GM23248 (cell line): Measurements from ENCODE around the gene TIAM2. TPM values are rescaled to one million over a fixed set of nuclear protein-coding genes. Genes with fewer than 3 reads are reported as not detected.

Experiments used
- DNase-seq: peaks from one replicate; pipeline ENCODE4 v3.0.0-alpha.2; 2015
- H2AFZ ChIP-seq: fragments of 200-600 bp; sonication (generic); 2 replicates; pipeline ENCODE4 v1.6.1; 2016; ENCODE audit warnings: antibody characterized with exemption
- H3F3A ChIP-seq: fragments of 200-600 bp; sonication (generic); 2 replicates; pipeline ENCODE4 v1.6.1; 2016; ENCODE audit warnings: mild to moderate bottlenecking, antibody characterized with exemption, mixed run types; ENCODE audit not compliant: insufficient read depth
- H3K27ac ChIP-seq: fragments of 200-600 bp; sonication (generic); 2 replicates; pipeline ENCODE4 v1.5.1; 2016; ENCODE audit warnings: mild to moderate bottlenecking
- H3K27me3 ChIP-seq: fragments of 200-600 bp; sonication (generic); replicated peaks from 2 replicates; pipeline ENCODE4 v1.6.1; 2016; ENCODE audit warnings: mild to moderate bottlenecking; ENCODE audit not compliant: insufficient read depth
- H3K36me3 ChIP-seq: fragments of 200-600 bp; sonication (generic); 2 replicates; pipeline ENCODE4 v1.6.1; 2016; ENCODE audit warnings: low read depth, mild to moderate bottlenecking
- H3K4me1 ChIP-seq: fragments of 200-600 bp; sonication (generic); 2 replicates; pipeline ENCODE4 v1.6.1; 2016; ENCODE audit warnings: mild to moderate bottlenecking; ENCODE audit not compliant: insufficient read depth
- H3K4me2 ChIP-seq: fragments of 200-600 bp; sonication (generic); one replicate; pipeline ENCODE4 v1.6.1; 2016; ENCODE audit warnings: mild to moderate bottlenecking; ENCODE audit not compliant: unreplicated experiment
- H3K4me3 ChIP-seq: fragments of 200-600 bp; sonication (generic); 2 replicates; pipeline ENCODE4 v1.5.1; 2016; ENCODE audit warnings: mild to moderate bottlenecking
- H3K79me2 ChIP-seq: fragments of 200-600 bp; sonication (generic); 2 replicates; pipeline ENCODE4 v1.6.1; 2016; ENCODE audit warnings: mild to moderate bottlenecking; ENCODE audit not compliant: insufficient read depth
- H3K9ac ChIP-seq: fragments of 200-600 bp; sonication (generic); 2 replicates; pipeline ENCODE4 v1.6.1; 2016; ENCODE audit warnings: mild to moderate bottlenecking
- H3K9me2 ChIP-seq: fragments of 200-600 bp; sonication (generic); 2 replicates; pipeline ENCODE4 v1.6.1; 2016; ENCODE audit warnings: mixed run types, mild to moderate bottlenecking, moderate library complexity; ENCODE audit not compliant: insufficient read depth
- H3K9me3 ChIP-seq: fragments of 200-600 bp; sonication (generic); one replicate; pipeline ENCODE4 v1.6.1; 2017; ENCODE audit warnings: low read depth
- H4K20me1 ChIP-seq: fragments of 200-600 bp; sonication (generic); 2 replicates; pipeline ENCODE4 v1.6.0; 2016; ENCODE audit not compliant: insufficient read depth
- EZH2 ChIP-seq: fragments of 200-600 bp; sonication (generic); IDR thresholded peaks from 2 replicates; pipeline ENCODE4 v1.6.1; 2018; ENCODE audit warnings: antibody characterized with exemption, mild to moderate bottlenecking; ENCODE audit not compliant: insufficient read depth, poor library complexity, severe bottlenecking
- EZH2phosphoT487 ChIP-seq: fragments of 200-600 bp; sonication (generic); IDR thresholded peaks from 2 replicates; pipeline ENCODE4 v1.6.1; 2018; ENCODE audit warnings: antibody characterized with exemption, moderate library complexity, mild to moderate bottlenecking, low read depth; ENCODE audit not compliant: insufficient read depth
- WGBS, 2 experiments: methylation state at CpG; one replicate each; pipeline ENCODE4 v1.1.6; 2015 to 2017; ENCODE audit warnings: low lambda C conversion rate in 2 of 2, low coverage in 1 of 2; ENCODE audit errors: missing lambda C conversion rate in 2 of 2; 5-methylcytosine and 5-hydroxymethylcytosine counted together
- in situ Hi-C: fragments of 300-500 bp; cut with MboI; formaldehyde crosslinking; loops from 2 replicates; pipeline ENCODE4 v1.15.0; 2020
- polyA plus RNA-seq: library from polyadenylated mRNA; unstranded; fragments of >200 nt; fragmentation: Nextera tagmentation; extraction: Ambion mirVana; gene quantifications from 2 replicates; pipeline ENCODE4 v1.2.1, GENCODE V29; 2016
- total RNA-seq: library from RNA; depleted of rRNA; stranded (reverse); fragments of >200 nt; shearing (Covaris generic); gene quantifications from 2 replicates; pipeline ENCODE4 v1.2.3, GENCODE V29; 2014

TIAM2 gene
- total and polyA plus RNA-seq, 2 experiments from 2014 or later = 2.4 to 2.6 TPM

GRCh38 chr6:154993710-154994109, 1.4 kb upstream of the TIAM2 start:
- Histone ChIP-seq H3K27me3 (no peaks in the 10 kb centered on the region), H4K20me1 (no peaks in the 10 kb centered on the region), H3K4me2 (no peak overlapping the region), H3K27ac (no peak overlapping the region), H3F3A (peaks cover 5% of the 10 kb centered on the region; the same call in 1 of the 2 replicates), H2AFZ (no peak overlapping the region), H3K4me3 (no peak overlapping the region), H3K79me2 (no peaks in the 10 kb centered on the region), H3K4me1 (0 out of 2 replicates have a peak, but pooled peaks cover 7% of the 10 kb centered on the region), H3K9ac (no peak overlapping the region), H3K36me3 (no peaks in the 10 kb centered on the region), H3K9me3 (no peaks in the 10 kb centered on the region), H3K9me2 (no peaks in the 10 kb centered on the region)
- in situ Hi-C loops = no loop called here
- 93% methylated on average over 13 of the region's 13 CpGs for WGBS, 2 experiments
- TF ChIP-seq EZH2 = no peak
- no peak for DNase-seq

GRCh38 chr6:154994836-154995253, 270 bp upstream of the TIAM2 start:
- in situ Hi-C loops = no loop called here
- no peaks in the 10 kb centered on the region for H3K36me3 ChIP-seq
- no peaks in the 10 kb centered on the region for H4K20me1 ChIP-seq
- H3K9me3 ChIP-seq = no peaks in the 10 kb centered on the region
- no peaks in the 10 kb centered on the region for H3K9me2 ChIP-seq
- no peaks in the 10 kb centered on the region for H3K27me3 ChIP-seq
- peak overlapping the region; percentile 25 for H3K4me2 ChIP-seq
- no peak overlapping the region for H2AFZ ChIP-seq
- H3F3A ChIP-seq = peaks cover 5% of the 10 kb centered on the region; the same call in 1 of the 2 replicates
- whole genome bisulfite sequencing, 2 experiments = 38 to 39% methylated on average over 31 to 32 of the region's 32 CpGs
- H3K4me3 ChIP-seq = peak overlapping the region; percentile 80
- no peak overlapping the region for H3K9ac ChIP-seq
- no peak overlapping the region for H3K27ac ChIP-seq
- TF ChIP-seq EZH2 (no peak), EZH2phosphoT487 (no peak)
- H3K79me2 ChIP-seq = no peaks in the 10 kb centered on the region
- DNase-seq = no peak
- 0 out of 2 replicates have a peak, but pooled peaks cover 7% of the 10 kb centered on the region for H3K4me1 ChIP-seq

- 9 to 10% methylated on average over 18 of the region's 18 CpGs for WGBS, 2 experiments
- no peaks in the 10 kb centered on the region for H3K9me2 ChIP-seq
- no peaks in the 10 kb centered on the region for H3K27me3 ChIP-seq
- peak overlapping the region; percentile 92 for H2AFZ ChIP-seq
- H3K4me1 ChIP-seq = 0 out of 2 replicates have a peak, but pooled peaks cover 7% of the 10 kb centered on the region
- H3K4me3 ChIP-seq = peak overlapping the region; percentile 80
- peak overlapping the region; percentile 91 for H3K4me2 ChIP-seq
- peak overlapping the region; percentile 63 for H3K9ac ChIP-seq
- H3K36me3 ChIP-seq = no peaks in the 10 kb centered on the region
- no peak for DNase-seq
- no peaks in the 10 kb centered on the region for H4K20me1 ChIP-seq
- H3K27ac ChIP-seq = no peak overlapping the region
- TF ChIP-seq EZH2phosphoT487 (no peak), EZH2 (no peak)
- in situ Hi-C loops = no loop called here
- no peaks in the 10 kb centered on the region for H3K9me3 ChIP-seq
- no peaks in the 10 kb centered on the region for H3K79me2 ChIP-seq
- H3F3A ChIP-seq = peaks cover 5% of the 10 kb centered on the region; the same call in 1 of the 2 replicates
Measured at GRCh38 chr6:154996016-154996590, 988 bp downstream of the TIAM2 start.

- H3K4me3 ChIP-seq = no peak overlapping the region
Measured at GRCh38 chr6:154996841-154997311, 1.8 kb downstream of the TIAM2 start.

More at GRCh38 chr6:154996841-154997311, 1.8 kb downstream of the TIAM2 start:
- H3K9me3 ChIP-seq = no peaks in the 10 kb centered on the region
- 0 out of 2 replicates have a peak, but pooled peaks cover 7% of the 10 kb centered on the region for H3K4me1 ChIP-seq
- no peaks in the 10 kb centered on the region; the same call in 1 of the 2 replicates for H4K20me1 ChIP-seq
- no peak overlapping the region for H3K9ac ChIP-seq
- in situ Hi-C loops = no loop called here
- 97 to 98% methylated on average over 5 of the region's 5 CpGs for WGBS, 2 experiments
- H2AFZ ChIP-seq = no peak overlapping the region
- no peaks in the 10 kb centered on the region for H3K27me3 ChIP-seq
- H3K9me2 ChIP-seq = no peaks in the 10 kb centered on the region
- H3K36me3 ChIP-seq = no peaks in the 10 kb centered on the region
- TF ChIP-seq EZH2phosphoT487 = no peak
- no peak for TF ChIP-seq EZH2
- no peak for DNase-seq
- no peak overlapping the region for H3K4me2 ChIP-seq
- peaks cover 5% of the 10 kb centered on the region; the same call in 1 of the 2 replicates for H3F3A ChIP-seq
- no peak overlapping the region for H3K27ac ChIP-seq
- H3K79me2 ChIP-seq = no peaks in the 10 kb centered on the region
